HG03442 (cell line): ENCODE results near the gene MC1R.
"Not testable (repeated sequence)": the region's sequence is repeated elsewhere in the genome, so short reads cannot be mapped to it uniquely, and the experiment has no call there.

Experiments
- ATAC-seq: cut with Tn5 transposase; IDR thresholded peaks from one replicate; pipeline ENCODE4 v1.9.1; 2021; ENCODE audit warnings: mild to moderate bottlenecking, moderate library complexity; ENCODE audit not compliant: unreplicated experiment

The MC1R gene

DNA sequence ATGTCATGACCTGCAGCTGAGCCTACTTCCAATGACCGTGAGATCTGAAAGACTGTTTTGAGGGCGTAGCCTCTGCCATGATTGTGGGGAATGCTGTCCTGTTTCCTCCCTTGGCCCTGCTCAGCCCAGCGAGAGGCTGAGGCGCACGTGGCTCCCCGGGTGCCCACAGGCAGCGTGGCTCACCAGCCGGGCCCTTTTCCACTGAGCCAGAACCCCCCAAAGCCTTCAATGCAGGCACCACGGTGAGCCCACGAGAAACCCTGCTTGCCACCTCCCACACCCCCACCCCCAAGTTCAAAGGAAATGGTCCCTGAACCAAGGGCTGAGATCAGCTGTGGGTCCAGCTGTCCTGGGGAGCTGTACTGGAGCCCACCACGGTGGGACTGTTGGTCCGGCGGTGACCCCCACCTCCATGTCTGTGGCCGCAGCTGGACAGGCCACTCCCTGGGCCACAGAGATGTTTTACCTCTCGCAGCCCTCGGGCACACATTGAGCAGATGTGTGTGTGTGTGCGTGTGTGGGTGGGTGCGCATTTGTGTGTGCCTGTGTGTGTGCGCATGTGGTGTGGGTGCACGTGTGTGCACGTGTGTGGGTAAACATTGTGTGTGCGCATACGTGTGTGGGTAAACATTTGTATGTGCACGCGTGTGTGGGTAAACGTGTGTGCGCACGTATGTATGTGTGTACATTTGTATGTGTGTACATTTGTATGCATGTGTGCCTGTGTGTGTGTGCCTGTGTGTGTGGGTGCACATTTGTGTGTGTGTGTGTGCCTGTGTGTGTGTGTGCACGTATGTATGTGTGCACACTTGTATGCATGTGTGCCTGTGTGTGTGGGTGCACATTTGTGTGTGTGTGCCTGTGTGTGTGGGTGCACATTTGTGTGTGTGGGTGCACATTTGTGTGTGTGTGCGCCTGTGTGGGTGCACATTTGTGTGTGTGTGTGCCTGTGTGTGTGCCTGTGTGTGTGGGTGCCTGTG, 5.0 kb upstream of the MC1R start:
- ATAC-seq = no peak

GRCh38 chr16:89914642-89915285, 3.9 kb upstream of the MC1R start:
- not testable (repeated sequence) for ATAC-seq

GRCh38 chr16:89915303-89916232, 3.1 kb upstream of the MC1R start:
- ATAC-seq = no peak

GRCh38 chr16:89917773-89918452, 749 bp upstream of the MC1R start:
- peak; percentile 62 for ATAC-seq

GRCh38 chr16:89919535-89920406, 1.1 kb downstream of the MC1R start:
- ATAC-seq = no peak

DNA sequence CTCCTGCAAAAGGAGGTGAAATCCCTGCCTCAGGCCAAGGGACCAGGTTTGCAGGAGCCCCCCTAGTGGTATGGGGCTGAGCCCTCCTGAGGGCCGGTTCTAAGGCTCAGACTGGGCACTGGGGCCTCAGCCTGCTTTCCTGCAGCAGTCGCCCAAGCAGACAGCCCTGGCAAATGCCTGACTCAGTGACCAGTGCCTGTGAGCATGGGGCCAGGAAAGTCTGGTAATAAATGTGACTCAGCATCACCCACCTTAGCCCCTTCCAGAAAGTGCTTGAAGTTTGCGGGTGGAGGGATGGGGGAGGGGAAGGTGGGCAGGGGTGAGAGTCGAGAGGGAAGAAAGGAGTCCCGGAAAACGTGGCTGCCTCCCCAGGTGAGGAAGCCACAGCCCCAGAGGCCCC, 2.1 kb downstream of the MC1R start:
- no peak for ATAC-seq

- ATAC-seq = no peak
Observed at GRCh38 chr16:89921131-89921701, 2.6 kb downstream of the MC1R start.

GRCh38 chr16:89921702-89922476, 3.2 kb downstream of the MC1R start:
- ATAC-seq = no peak

DNA sequence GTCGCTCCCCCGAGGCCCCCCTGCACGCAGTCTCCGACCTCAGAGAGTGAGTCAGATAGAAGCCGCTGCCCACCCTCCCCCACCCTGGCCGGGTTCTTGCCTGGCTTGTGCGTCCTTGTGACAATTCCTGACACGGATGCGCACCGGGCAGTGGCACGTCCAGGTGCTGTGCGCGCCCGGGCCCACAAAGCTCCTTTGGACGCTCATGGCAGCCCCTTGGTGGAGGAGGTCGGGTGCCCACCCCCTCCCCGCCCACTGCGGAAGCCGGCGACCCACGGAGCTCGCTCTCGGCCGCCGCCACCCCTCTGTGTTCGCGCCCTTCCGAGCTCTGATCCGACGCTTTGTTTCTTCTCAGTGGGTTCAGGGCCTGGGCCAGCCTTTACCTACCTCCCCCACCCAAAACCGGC, 3.8 kb downstream of the MC1R start:
- no peak for ATAC-seq

DNA sequence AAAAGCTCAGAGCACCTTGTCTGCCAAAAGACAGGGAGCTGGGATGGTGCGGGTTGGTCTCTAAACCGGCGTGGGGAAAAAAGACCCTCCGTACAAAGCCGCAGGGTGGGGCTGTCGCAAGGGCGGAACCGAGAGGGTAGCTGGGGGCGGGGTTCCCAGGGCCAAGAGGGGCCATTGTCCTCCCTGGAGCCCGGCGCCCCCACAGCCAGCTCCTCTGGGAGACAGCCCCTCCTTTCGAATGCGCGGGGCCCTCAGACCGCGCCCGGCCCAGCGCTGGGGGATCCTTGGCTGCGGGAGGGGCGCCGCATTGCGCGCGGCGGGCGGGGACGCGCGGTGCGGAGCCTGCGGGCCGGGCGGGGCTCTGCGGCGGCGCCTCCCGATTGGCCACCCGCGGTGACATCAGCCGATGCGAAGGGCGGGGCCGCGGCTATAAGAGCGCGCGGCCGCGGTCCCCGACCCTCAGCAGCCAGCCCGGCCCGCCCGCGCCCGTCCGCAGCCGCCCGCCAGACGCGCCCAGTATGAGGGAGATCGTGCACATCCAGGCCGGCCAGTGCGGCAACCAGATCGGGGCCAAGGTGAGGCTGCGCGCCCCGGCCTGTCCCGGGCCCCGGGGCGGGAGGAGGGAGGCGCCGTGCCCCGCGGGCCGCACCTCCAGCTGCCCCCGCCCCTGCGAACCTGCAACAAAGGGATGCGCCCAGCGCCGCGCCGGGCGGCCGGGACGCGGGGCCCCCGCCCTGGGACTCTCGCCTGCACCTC, 4.4 kb downstream of the MC1R start, which contains the start of gene TUBB3:
Gene TUBB3 (plus strand): TSS at position 459 of the 756 bp plus-strand sequence. CDS start 60 bp downstream, at position 519.
- ATAC-seq = peak; percentile 36

DNA sequence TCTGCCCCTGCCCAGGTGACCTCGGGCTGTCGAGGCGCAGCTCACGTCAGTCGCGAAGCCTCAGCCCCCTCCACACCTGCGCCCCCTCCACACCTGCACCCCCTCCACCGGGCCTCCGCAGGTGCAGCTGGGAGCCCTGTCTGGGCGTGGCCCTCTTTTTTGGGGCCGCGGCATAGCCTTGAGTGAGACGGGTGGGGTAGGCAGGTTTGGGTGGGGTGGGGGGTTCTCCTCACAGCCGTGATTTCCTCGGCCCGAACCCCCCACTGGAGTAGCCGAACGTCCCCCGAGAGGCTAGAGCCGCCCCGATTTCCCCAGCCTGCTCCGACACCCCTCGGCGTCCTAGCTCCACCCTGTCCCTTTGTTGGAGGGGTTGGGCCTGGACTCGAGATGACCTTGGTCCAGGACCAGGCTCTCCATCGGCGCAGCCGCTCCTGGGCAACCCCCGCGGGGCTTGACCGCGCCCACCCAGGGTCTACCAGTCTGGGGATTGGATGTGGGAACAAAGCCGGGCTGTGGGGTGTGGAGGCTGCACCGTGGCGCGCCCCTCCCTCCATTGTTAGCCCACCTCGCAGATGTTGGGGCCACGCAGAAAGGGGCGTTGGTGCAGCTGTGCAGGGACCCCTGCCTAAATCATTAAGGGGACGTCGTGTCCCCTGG, 5.1 kb downstream of the MC1R start:
- ATAC-seq = no peak

- ATAC-seq = no peak
Observed at GRCh38 chr16:89924297-89924924, 5.7 kb downstream of the MC1R start.

- no peak for ATAC-seq
Observed at GRCh38 chr16:89924925-89925307, 6.3 kb downstream of the MC1R start.

GRCh38 chr16:89925596-89926079, 7.0 kb downstream of the MC1R start:
- ATAC-seq = no peak

GRCh38 chr16:89931305-89931896, 12.7 kb downstream of the MC1R start:
- ATAC-seq = no peak

GRCh38 chr16:89931964-89932363, 13.3 kb downstream of the MC1R start:
- ATAC-seq = no peak
